Calu3 (cell line): ENCODE results near the gene PDE4B. TPM values are rescaled to one million over a fixed set of nuclear protein-coding genes. Genes with fewer than 3 reads are reported as not detected.

Experiments used
- BruUV-seq: library from RNA; stranded (reverse); fragments of 400-500 nt; replicated peaks from 2 replicates; lab custom pipeline; 2021; lab: Mats Ljungman, UMichigan
- CTCF ChIA-PET: fragments of 300-600 bp; sonication (Branson Sonifier 250); formaldehyde crosslinking; loops from one replicate; lab custom pipeline; 2022; ENCODE audit warnings: antibody characterized with exemption; lab: Charles Lee
- DNase-seq: peaks from one replicate; pipeline ENCODE4 v3.0.0; 2022
- H3K27ac Mint-ChIP-seq: one replicate; pipeline ENCODE4 v1.8.0; 2022; ENCODE audit warnings: mixed read lengths; ENCODE audit not compliant: unreplicated experiment
- H3K27me3 Mint-ChIP-seq: one replicate; pipeline ENCODE4 v1.8.0; 2022; ENCODE audit warnings: mixed read lengths; ENCODE audit not compliant: unreplicated experiment
- H3K36me3 Mint-ChIP-seq: one replicate; pipeline ENCODE4 v1.8.0; 2022; ENCODE audit warnings: mild to moderate bottlenecking, moderate library complexity, mixed read lengths; ENCODE audit not compliant: insufficient read depth, unreplicated experiment
- H3K4me1 Mint-ChIP-seq: one replicate; pipeline ENCODE4 v1.8.0; 2022; ENCODE audit warnings: mild to moderate bottlenecking, low read depth, mixed read lengths; ENCODE audit not compliant: unreplicated experiment
- H3K4me3 Mint-ChIP-seq: one replicate; pipeline ENCODE4 v1.8.0; 2022; ENCODE audit warnings: mild to moderate bottlenecking, low read depth, moderate library complexity, mixed read lengths; ENCODE audit not compliant: unreplicated experiment
- H3K9me3 Mint-ChIP-seq: one replicate; pipeline ENCODE4 v1.8.0; 2022; ENCODE audit warnings: low read depth, mixed read lengths; ENCODE audit not compliant: unreplicated experiment
- intact Hi-C: fragments of 100-400 bp; cut with micrococcal nuclease; formaldehyde crosslinking; loops from one replicate; pipeline ENCODE4 v1.10.0; 2022; ENCODE audit not compliant: unreplicated experiment
- total RNA-seq: library from RNA; stranded (reverse); gene quantifications from 2 replicates; pipeline ENCODE4 v1.2.3, GENCODE V29; 2022
- TF ChIP-seq, protein P1 (sequence below): fragments of 200-600 bp; IDR thresholded peaks from one replicate; pipeline ENCODE4 v1.8.0; 2022; ENCODE audit warnings: antibody characterized with exemption; ENCODE audit not compliant: unreplicated experiment

Gene PDE4B
- total RNA-seq, 1 experiment from 2014 or later, result 2.9 TPM

DNA sequence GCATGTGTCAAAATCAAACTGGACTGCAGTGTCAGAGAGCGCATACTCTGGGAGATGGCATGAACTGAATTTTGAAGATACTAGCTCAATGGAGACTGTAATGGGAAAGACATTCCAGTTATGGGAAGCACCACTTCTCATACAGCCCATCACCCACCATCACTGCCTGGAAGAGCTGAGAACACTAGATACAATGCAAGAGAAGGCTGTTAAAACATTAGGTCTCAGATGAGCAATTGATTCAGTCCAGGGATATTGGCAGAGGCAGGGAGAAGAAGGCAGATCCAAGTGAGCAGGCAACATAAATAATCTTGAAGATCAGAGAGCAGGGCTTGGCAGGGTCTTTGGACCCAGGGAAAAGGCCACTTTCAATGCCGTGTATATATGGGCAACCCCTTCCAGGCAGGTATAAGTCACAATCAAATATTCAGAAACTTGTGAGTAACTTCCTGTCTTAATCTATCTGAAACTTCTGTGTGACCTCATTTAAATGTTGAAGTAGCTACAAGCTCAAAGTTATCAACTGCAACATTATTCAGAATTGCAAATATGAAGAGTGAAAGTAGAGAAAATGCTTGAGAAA, 450.9 kb downstream of the PDE4B start:
- intact Hi-C loops, result loop anchor here (10.0 kb wide), 2 partner anchors 159 to 1009 kb away; no protein-coding TSS in a partner anchor
- Mint-ChIP-seq H3K4me3 (no peak overlapping the region), H3K27ac (no peak overlapping the region), H3K9me3 (no peaks in the 10 kb centered on the region), H3K4me1 (peaks cover 1% of the 10 kb centered on the region), H3K36me3 (no peaks in the 10 kb centered on the region), H3K27me3 (no peaks in the 10 kb centered on the region)
- TF ChIP-seq, protein P1, sequence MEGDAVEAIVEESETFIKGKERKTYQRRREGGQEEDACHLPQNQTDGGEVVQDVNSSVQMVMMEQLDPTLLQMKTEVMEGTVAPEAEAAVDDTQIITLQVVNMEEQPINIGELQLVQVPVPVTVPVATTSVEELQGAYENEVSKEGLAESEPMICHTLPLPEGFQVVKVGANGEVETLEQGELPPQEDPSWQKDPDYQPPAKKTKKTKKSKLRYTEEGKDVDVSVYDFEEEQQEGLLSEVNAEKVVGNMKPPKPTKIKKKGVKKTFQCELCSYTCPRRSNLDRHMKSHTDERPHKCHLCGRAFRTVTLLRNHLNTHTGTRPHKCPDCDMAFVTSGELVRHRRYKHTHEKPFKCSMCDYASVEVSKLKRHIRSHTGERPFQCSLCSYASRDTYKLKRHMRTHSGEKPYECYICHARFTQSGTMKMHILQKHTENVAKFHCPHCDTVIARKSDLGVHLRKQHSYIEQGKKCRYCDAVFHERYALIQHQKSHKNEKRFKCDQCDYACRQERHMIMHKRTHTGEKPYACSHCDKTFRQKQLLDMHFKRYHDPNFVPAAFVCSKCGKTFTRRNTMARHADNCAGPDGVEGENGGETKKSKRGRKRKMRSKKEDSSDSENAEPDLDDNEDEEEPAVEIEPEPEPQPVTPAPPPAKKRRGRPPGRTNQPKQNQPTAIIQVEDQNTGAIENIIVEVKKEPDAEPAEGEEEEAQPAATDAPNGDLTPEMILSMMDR, result no peak
- DNase-seq, result no peak
- BruUV-seq, result no TSS peak
- CTCF ChIA-PET, result interaction anchor here (0.8 to 4.1 kb wide), 6 partner anchors 7 to 288 kb away, joined by 3 to 26 read pairs (median 7); no protein-coding TSS in a partner anchor

DNA sequence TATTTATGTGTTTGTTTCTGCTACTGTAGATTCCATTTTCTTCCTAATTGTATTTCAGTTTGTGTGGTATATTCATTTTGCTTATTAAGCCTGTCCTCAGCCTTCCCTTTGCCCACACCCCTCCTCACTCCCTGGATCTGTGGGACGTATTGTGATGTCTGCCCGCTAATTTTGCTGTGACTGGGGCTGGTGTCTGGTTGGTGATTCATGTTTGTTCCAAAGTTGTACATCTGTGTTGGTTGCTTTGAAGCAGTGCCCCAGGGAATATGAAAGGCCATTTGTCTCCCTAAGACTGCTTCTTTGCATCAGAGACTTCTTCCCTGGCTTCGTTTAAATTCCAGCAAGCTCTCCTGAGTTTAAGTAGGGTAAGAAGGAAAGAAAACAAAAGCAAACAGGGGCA, 451.7 kb downstream of the PDE4B start:
- TF ChIP-seq, protein P1, result no peak
- no peaks in the 10 kb centered on the region for H3K36me3 Mint-ChIP-seq
- H3K27me3 Mint-ChIP-seq, result no peaks in the 10 kb centered on the region
- no peaks in the 10 kb centered on the region for H3K9me3 Mint-ChIP-seq
- H3K27ac Mint-ChIP-seq, result no peak overlapping the region
- CTCF ChIA-PET, result interaction anchor here (4.1 kb wide), 1 partner anchor 285 kb away, joined by 26 read pairs; no protein-coding TSS in a partner anchor
- no peak for DNase-seq
- intact Hi-C loops, result loop anchor here (10.0 kb wide), 2 partner anchors 160 to 1010 kb away; no protein-coding TSS in a partner anchor
- BruUV-seq, result no TSS peak
- no peak overlapping the region for H3K4me3 Mint-ChIP-seq
- H3K4me1 Mint-ChIP-seq, result no peaks in the 10 kb centered on the region

GRCh38 chr1:66245691-66246090, 453.0 kb downstream of the PDE4B start:
- H3K36me3 Mint-ChIP-seq, result no peaks in the 10 kb centered on the region
- DNase-seq, result no peak
- no peak overlapping the region for H3K27ac Mint-ChIP-seq
- no TSS peak for BruUV-seq
- TF ChIP-seq, protein P1, result no peak
- no peaks in the 10 kb centered on the region for H3K9me3 Mint-ChIP-seq
- CTCF ChIA-PET, result no interaction called here
- no peaks in the 10 kb centered on the region for H3K27me3 Mint-ChIP-seq
- no peaks in the 10 kb centered on the region for H3K4me1 Mint-ChIP-seq
- no peak overlapping the region for H3K4me3 Mint-ChIP-seq
- intact Hi-C loops, result loop anchor here (10.0 kb wide), 2 partner anchors 161 to 1011 kb away; no protein-coding TSS in a partner anchor

GRCh38 chr1:66246351-66247269, 453.9 kb downstream of the PDE4B start:
- TF ChIP-seq, protein P1, result no peak
- intact Hi-C loops, result loop anchor here (10.0 kb wide), 2 partner anchors 162 to 1012 kb away; no protein-coding TSS in a partner anchor
- CTCF ChIA-PET, result no interaction called here
- DNase-seq, result no peak
- Mint-ChIP-seq H3K4me3 (no peak overlapping the region), H3K27ac (no peak overlapping the region), H3K36me3 (no peaks in the 10 kb centered on the region), H3K4me1 (no peaks in the 10 kb centered on the region), H3K27me3 (no peaks in the 10 kb centered on the region), H3K9me3 (no peaks in the 10 kb centered on the region)
- no TSS peak for BruUV-seq
